ENCODE data around the gene XYLT1.

DNA sequence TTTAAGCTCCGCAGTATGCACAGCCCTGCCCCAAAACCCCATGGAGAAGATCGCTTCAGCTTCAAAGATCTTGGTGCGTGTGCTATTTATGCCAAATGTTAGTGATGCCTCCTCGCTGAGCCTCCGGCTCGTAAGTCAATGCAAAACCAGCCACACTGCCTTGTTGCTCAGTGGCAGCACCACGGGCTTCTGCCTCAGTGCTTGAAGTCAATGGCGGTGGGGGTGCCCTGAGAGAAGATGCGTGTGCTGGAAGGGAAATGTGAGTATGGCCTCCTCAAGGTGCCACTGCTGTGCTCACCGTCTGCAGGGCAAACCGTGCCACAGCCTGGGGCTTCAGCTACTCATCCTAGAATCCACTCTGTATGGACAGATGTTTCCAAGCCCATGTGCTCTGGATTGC is 121.9 kb downstream of the XYLT1 start:
- TF ChIP-seq, protein P1, sequence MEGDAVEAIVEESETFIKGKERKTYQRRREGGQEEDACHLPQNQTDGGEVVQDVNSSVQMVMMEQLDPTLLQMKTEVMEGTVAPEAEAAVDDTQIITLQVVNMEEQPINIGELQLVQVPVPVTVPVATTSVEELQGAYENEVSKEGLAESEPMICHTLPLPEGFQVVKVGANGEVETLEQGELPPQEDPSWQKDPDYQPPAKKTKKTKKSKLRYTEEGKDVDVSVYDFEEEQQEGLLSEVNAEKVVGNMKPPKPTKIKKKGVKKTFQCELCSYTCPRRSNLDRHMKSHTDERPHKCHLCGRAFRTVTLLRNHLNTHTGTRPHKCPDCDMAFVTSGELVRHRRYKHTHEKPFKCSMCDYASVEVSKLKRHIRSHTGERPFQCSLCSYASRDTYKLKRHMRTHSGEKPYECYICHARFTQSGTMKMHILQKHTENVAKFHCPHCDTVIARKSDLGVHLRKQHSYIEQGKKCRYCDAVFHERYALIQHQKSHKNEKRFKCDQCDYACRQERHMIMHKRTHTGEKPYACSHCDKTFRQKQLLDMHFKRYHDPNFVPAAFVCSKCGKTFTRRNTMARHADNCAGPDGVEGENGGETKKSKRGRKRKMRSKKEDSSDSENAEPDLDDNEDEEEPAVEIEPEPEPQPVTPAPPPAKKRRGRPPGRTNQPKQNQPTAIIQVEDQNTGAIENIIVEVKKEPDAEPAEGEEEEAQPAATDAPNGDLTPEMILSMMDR (IDR thresholded peaks at IDR 0.05): no peak
- TF ChIP-seq POLR2A (IDR thresholded peaks at IDR 0.05): no peak

All from thyroid gland (tissue), 4 donors.